Uterus (tissue), 2 donors: ENCODE measurements around the gene ARL14EPL.
A peak's percentile ranks its signal among the peaks of the same experiment; 100 is the strongest.

Source experiments
- CTCF ChIP-seq, 4 experiments: fragments of 200-600 bp in 2 of 4; fragments of 450-650 bp in 2 of 4; sonication (generic) in 2 of 4; IDR thresholded peaks; one replicate each; pipeline ENCODE4 v1.5.1; 2016 to 2019; ENCODE audit warnings: antibody characterized with exemption in 4 of 4, mild to moderate bottlenecking in 2 of 4, moderate library complexity in 1 of 4
- POLR2A ChIP-seq, 2 donors: fragments of 450-650 bp; IDR thresholded peaks; one replicate each; pipeline ENCODE4 v1.6.1; 2016; ENCODE audit warnings: antibody characterized with exemption in 2 of 2, mild to moderate bottlenecking in 1 of 2, moderate library complexity in 1 of 2

GRCh38 chr5:116068028-116068632, 35.9 kb downstream of the ARL14EPL start:
- TF ChIP-seq CTCF (IDR thresholded peaks at IDR 0.05) (peak; percentile 60 to 85 (median 72)), POLR2A (IDR thresholded peaks at IDR 0.05) (no peak)
